Measurements from ENCODE around the gene APH1B. TPM values are rescaled to one million over a fixed set of nuclear protein-coding genes. Genes with fewer than 3 reads are reported as not detected.

The APH1B gene
- total and polyA plus RNA-seq, 9 of the 15 experiments (the other 6 are each of a cell fraction or from before 2014, with no cell fraction given), result 5.1 to 9.7 (median 7.0) TPM

- TF ChIP-seq ZNF280A (IDR thresholded peaks at IDR 0.05; ENCODE audit: low read depth, partially characterized antibody) (no peak), SMAD3 (CRISPR knock-in tag; conservative IDR thresholded peaks at IDR 0.05) (no peak), SLC30A9 (CRISPR knock-in tag; IDR thresholded peaks at IDR 0.05) (no peak), CTCF (IDR thresholded peaks at IDR 0.05 in 2 of 3, conservative IDR thresholded peaks at IDR 0.05 in 1 of 3; ENCODE audit: insufficient read depth in 2 of 3, low read depth in 1 of 3, low read length in 3 of 3) (no peak), MECOM (CRISPR knock-in tag; IDR thresholded peaks at IDR 0.05) (no peak), YY1 (IDR thresholded peaks at IDR 0.05; ENCODE audit: borderline replicate concordance in 1 of 3, control insufficient read depth in 1 of 3, extremely low read depth in 1 of 3, insufficient read depth in 3 of 3, insufficient read length in 1 of 3, insufficient replicate concordance in 2 of 3, low read depth in 1 of 3, low read length in 2 of 3) (peak in 1 of 3 experiments; percentile 21), RBFOX2 (IDR thresholded peaks at IDR 0.05; ENCODE audit: low read depth, low read length) (peak; percentile 44), SOX6 (IDR thresholded peaks at IDR 0.05) (peak; percentile 70; the same call in 1 of the 2 replicates), ZFP36 (IDR thresholded peaks at IDR 0.05; ENCODE audit: low read depth, low read length, partially characterized antibody) (no peak), CCNT2 (IDR thresholded peaks at IDR 0.05; ENCODE audit: borderline replicate concordance, extremely low read depth, insufficient read length, low read depth, low read length) (no peak), IRF9 (tag; IDR thresholded peaks at IDR 0.05) (peak; percentile 84), KLF16 (IDR thresholded peaks at IDR 0.05) (no peak), ZNF449 (CRISPR knock-in tag; IDR thresholded peaks at IDR 0.05) (peak; percentile 80; the same call in 1 of the 2 replicates), ZBTB8A (IDR thresholded peaks at IDR 0.05; ENCODE audit: partially characterized antibody) (no peak), HDAC8 (tag; IDR thresholded peaks at IDR 0.05) (peak; percentile 91), ATF1 (CRISPR knock-in tag; IDR thresholded peaks at IDR 0.05) (no peak), ATF1 (tag; IDR thresholded peaks at IDR 0.05) (peak; percentile 58), CBFB (CRISPR knock-in tag; IDR thresholded peaks at IDR 0.05) (no peak), SAFB (IDR thresholded peaks at IDR 0.05; ENCODE audit: borderline replicate concordance, low read depth, low read length) (no peak), PKNOX1 (IDR thresholded peaks at IDR 0.05) (peak; percentile 63)
Observed at GRCh38 chr15:63344731-63345390, 67.5 kb downstream of the APH1B start (continued).
